B cell (primary cell): ENCODE data around the gene BLOC1S2. TPM values are rescaled to one million over a fixed set of nuclear protein-coding genes. Genes with fewer than 3 reads are reported as not detected.

ENCODE experiments used
- ATAC-seq: fragments of 200-7000 bp; cut with Tn5 transposase; one replicate; pipeline ENCODE4 v1.10.0; 2021; ENCODE audit warnings: low read depth, mild to moderate bottlenecking, moderate number of reproducible peaks, moderate library complexity
- CTCF ChIA-PET: fragments of 350-600 bp; sonication (Branson Sonifier 250); formaldehyde crosslinking; loops from one replicate; lab custom pipeline; 2021; ENCODE audit warnings: antibody characterized with exemption, inconsistent platforms; lab: Charles Lee
- POLR2A ChIA-PET: fragments of 350-600 bp; sonication (Branson Sonifier 250); formaldehyde crosslinking; loops from one replicate; lab custom pipeline; 2021; ENCODE audit warnings: antibody characterized with exemption; lab: Charles Lee
- DNase-seq: peaks from one replicate; pipeline ENCODE4 v3.0.0; 2013
- H2AFZ ChIP-seq: 2 replicates; pipeline ENCODE4 v1.6.1; 2012; ENCODE audit warnings: mild to moderate bottlenecking, low read depth, low read length; ENCODE audit not compliant: insufficient read depth, poor library complexity, severe bottlenecking
- H3K27ac ChIP-seq, 2 donors: 1 replicate in 1 of 2; 2 replicates in 1 of 2; pipeline ENCODE4 v1.5.1; 2012 to 2013; ENCODE audit warnings: low read length in 2 of 2, mild to moderate bottlenecking in 2 of 2, moderate library complexity in 1 of 2
- H3K27me3 ChIP-seq, 4 experiments: fragments of 200-600 bp in 1 of 4; sonication (generic) in 1 of 4; replicated peaks in 1 of 4; 1 replicate in 2 of 4; 2 replicates in 2 of 4; pipeline versions ENCODE4 v1.6.1 to v1.7.0; 2013 to 2016; ENCODE audit warnings: low read length in 3 of 4, mild to moderate bottlenecking in 2 of 4, mixed read lengths in 1 of 4, moderate library complexity in 1 of 4; ENCODE audit not compliant: insufficient read depth in 4 of 4, control insufficient read depth in 3 of 4; ENCODE audit errors: control extremely low read depth in 1 of 4
- H3K36me3 ChIP-seq, 2 experiments: replicated peaks in 1 of 2; 1 replicate in 1 of 2; 2 replicates in 1 of 2; pipeline versions ENCODE4 v1.6.1 to v1.7.1; 2013; ENCODE audit warnings: low read length in 1 of 2; ENCODE audit not compliant: insufficient read depth in 2 of 2, control insufficient read depth in 1 of 2; ENCODE audit errors: control extremely low read depth in 1 of 2, extremely low read depth in 1 of 2
- H3K4me1 ChIP-seq, 2 donors: fragments of 200-600 bp in 1 of 2; sonication (generic) in 1 of 2; 1 replicate in 1 of 2; 2 replicates in 1 of 2; pipeline versions ENCODE4 v1.5.1 to v1.6.1; 2013 to 2017; ENCODE audit warnings: low read length in 2 of 2; ENCODE audit not compliant: control insufficient read depth in 2 of 2, insufficient read depth in 2 of 2
- H3K4me2 ChIP-seq: replicated peaks from 2 replicates; pipeline ENCODE3; 2012; ENCODE audit warnings: mild to moderate bottlenecking, low read depth, low read length; ENCODE audit not compliant: poor library complexity, severe bottlenecking
- H3K4me3 ChIP-seq, 5 experiments: fragments of 200-600 bp in 1 of 5; sonication (generic) in 1 of 5; 1 replicate in 3 of 5; 2 replicates in 2 of 5; pipeline versions ENCODE4 v1.5.1 to v1.7.0; 2011 to 2016; ENCODE audit warnings: low read length in 4 of 5, mild to moderate bottlenecking in 4 of 5, low read depth in 2 of 5, control low read depth in 1 of 5, moderate library complexity in 1 of 5; ENCODE audit not compliant: insufficient read depth in 1 of 5; ENCODE audit errors: control extremely low read depth in 1 of 5, extremely low read depth in 1 of 5
- H3K79me2 ChIP-seq: fragments of 200-600 bp; sonication (generic); one replicate; pipeline ENCODE4 v1.6.0; 2016; ENCODE audit warnings: low read length; ENCODE audit not compliant: control insufficient read depth, insufficient read depth
- H3K9ac ChIP-seq: fragments of 200-600 bp; sonication (generic); 2 replicates; pipeline ENCODE4 v1.6.1; 2017; ENCODE audit warnings: mild to moderate bottlenecking, low read length, moderate library complexity
- H3K9me3 ChIP-seq, 3 donors: one replicate each; pipeline versions ENCODE4 v1.6.1 to v1.7.1; 2013; ENCODE audit warnings: low read length in 2 of 3; ENCODE audit not compliant: control insufficient read depth in 2 of 3, insufficient read depth in 1 of 3; ENCODE audit errors: control extremely low read depth in 1 of 3
- H4K20me1 ChIP-seq: 2 replicates; pipeline ENCODE4 v1.6.0; 2012; ENCODE audit warnings: mild to moderate bottlenecking, low read length; ENCODE audit not compliant: insufficient read depth, control insufficient read depth, poor library complexity, severe bottlenecking
- H3K27ac Mint-ChIP-seq: one replicate; pipeline ENCODE4 v1.8.0; 2021; ENCODE audit warnings: mixed read lengths
- H3K27me3 Mint-ChIP-seq: one replicate; pipeline ENCODE4 v1.8.0; 2021; ENCODE audit warnings: mixed read lengths
- H3K4me1 Mint-ChIP-seq: one replicate; pipeline ENCODE4 v1.8.0; 2021; ENCODE audit warnings: mixed read lengths
- H3K4me3 Mint-ChIP-seq: one replicate; pipeline ENCODE4 v1.8.0; 2021; ENCODE audit warnings: mixed read lengths
- H3K9me3 Mint-ChIP-seq: one replicate; pipeline ENCODE4 v1.8.0; 2022; ENCODE audit warnings: mixed read lengths; ENCODE audit not compliant: insufficient read depth
- CTCF ChIP-seq: fragments of 200-600 bp; IDR thresholded peaks from one replicate; pipeline ENCODE4 v1.8.0; 2022; ENCODE audit warnings: antibody characterized with exemption, mild to moderate bottlenecking
- EZH2 ChIP-seq: IDR thresholded peaks from 2 replicates; pipeline ENCODE4 v1.6.1; 2012; ENCODE audit warnings: borderline replicate concordance, low read depth, mild to moderate bottlenecking, moderate library complexity, low read length; ENCODE audit not compliant: insufficient read depth, poor library complexity, severe bottlenecking
- WGBS: methylation state at CpG from one replicate; pipeline ENCODE4 v1.1.5; 2013; ENCODE audit warnings: missing lambda C conversion rate; ENCODE audit not compliant: insufficient coverage; 5-methylcytosine and 5-hydroxymethylcytosine counted together
- intact Hi-C: fragments of 100-400 bp; cut with micrococcal nuclease; formaldehyde crosslinking; loops from one replicate; pipeline ENCODE4 v1.10.0; 2022
- polyA plus RNA-seq: library from polyadenylated mRNA; depleted of rRNA; stranded (reverse); fragments of >200 nt; gene quantifications from 2 replicates; pipeline ENCODE4 v1.2.3, GENCODE V29; 2012
- total RNA-seq, 2 donors: library from RNA; stranded (reverse); fragments of 120-200 nt in 1 of 2; gene quantifications; 1 replicate in 1 of 2; 2 replicates in 1 of 2; pipeline versions ENCODE4 v1.2.3 to v1.2.4, GENCODE V29; 2013 to 2022

The BLOC1S2 gene
- total and polyA plus RNA-seq, 2 donors (not counting 1 experiment from before 2014, with no cell fraction given): 47.2 to 48.7 TPM

- DNase-seq: no peak
- Histone ChIP-seq H4K20me1 (peaks cover 31% of the 10 kb centered on the region), H2AFZ (no peak overlapping the region), H3K9me3 (no peaks in the 10 kb centered on the region), H3K36me3 (peaks cover 3 to 18% of the 10 kb centered on the region in 2 experiments), H3K4me2 (peak overlapping the region; percentile 85), H3K27me3 (no peaks in the 10 kb centered on the region), H3K9ac (peak overlapping the region; percentile 88), H3K4me1 (peaks cover 23 to 25% of the 10 kb centered on the region in 2 donors), H3K79me2 (peaks cover 56% of the 10 kb centered on the region), H3K27ac (peak overlapping the region in 1 of 2 donors; percentile 4), H3K4me3 (peak overlapping the region in 3 of 5 experiments; percentile 15 to 100 (median 100))
- Mint-ChIP-seq H3K27me3 (no peaks in the 10 kb centered on the region), H3K27ac (peak overlapping the region; percentile 77), H3K4me3 (peak overlapping the region; percentile 83), H3K9me3 (no peaks in the 10 kb centered on the region), H3K4me1 (peaks cover 36% of the 10 kb centered on the region)
- POLR2A ChIA-PET: no interaction called here
- ATAC-seq: no peak
- TF ChIP-seq CTCF (no peak), EZH2 (no peak)
- CTCF ChIA-PET: no interaction called here
- intact Hi-C loops: no loop called here
- WGBS: 94% methylated on average over 13 of the region's 15 CpGs
Observed at GRCh38 chr10:100265821-100266485, 20.5 kb downstream of the BLOC1S2 start.

GRCh38 chr10:100254191-100254590 is 32.3 kb downstream of the BLOC1S2 start:
- H3K4me1 ChIP-seq: no peaks in the 10 kb centered on the region
- Mint-ChIP-seq H3K27me3 (no peaks in the 10 kb centered on the region), H3K27ac (no peak overlapping the region), H3K4me1 (no peaks in the 10 kb centered on the region), H3K4me3 (no peak overlapping the region), H3K9me3 (no peaks in the 10 kb centered on the region)
- H2AFZ ChIP-seq: no peak overlapping the region
- no peak overlapping the region for H3K4me3 ChIP-seq
- ChIA-PET CTCF (interaction anchor here (1.1 kb wide), 1 partner anchor 16 kb away, joined by 3 read pairs; no protein-coding TSS in a partner anchor), POLR2A (no interaction called here)
- DNase-seq (no peak), ATAC-seq (no peak)
- peaks cover 21% of the 10 kb centered on the region for H3K79me2 ChIP-seq
- no peaks in the 10 kb centered on the region for H3K9me3 ChIP-seq
- no peak overlapping the region for H3K27ac ChIP-seq
- no peaks in the 10 kb centered on the region for H3K27me3 ChIP-seq
- H3K9ac ChIP-seq: no peak overlapping the region
- H3K36me3 ChIP-seq: peaks cover 8 to 73% of the 10 kb centered on the region in 2 experiments
- no peak overlapping the region for H3K4me2 ChIP-seq
- no CpG with 5 or more reads among the region's 3 CpGs for WGBS
- TF ChIP-seq EZH2 (no peak), CTCF (no peak)
- H4K20me1 ChIP-seq: peaks cover 12% of the 10 kb centered on the region
- intact Hi-C loops: no loop called here
